ENCODE data around the gene AOPEP. TPM values are rescaled to one million over a fixed set of nuclear protein-coding genes. Genes with fewer than 3 reads are reported as not detected.

The AOPEP gene
- polyA plus RNA-seq, 1 donor from 2014 or later: 10.0 TPM

DNA sequence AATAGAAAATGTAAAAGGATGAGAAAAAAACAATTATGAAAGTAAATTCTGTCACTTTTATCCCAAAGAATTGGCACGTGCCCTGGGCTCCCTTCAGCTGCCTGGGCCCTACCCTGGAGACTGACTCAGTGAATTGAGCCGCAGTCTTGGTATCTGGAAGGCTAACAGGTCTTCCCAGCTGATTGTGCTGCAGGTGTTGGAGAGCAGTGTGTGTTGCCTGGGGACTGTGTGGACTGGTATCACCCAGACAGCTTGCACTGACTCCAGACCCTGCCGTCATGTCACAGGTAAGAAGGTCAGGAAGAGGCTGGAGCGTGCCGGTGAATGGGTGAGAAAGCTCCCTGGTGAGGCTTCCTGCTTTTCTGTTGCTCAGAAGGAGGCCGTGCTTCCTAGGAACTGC is 83.3 kb downstream of the AOPEP start:
- Histone ChIP-seq H3K79me2 (replicated peaks; ENCODE audit: insufficient read depth, low read length) (no peaks in the 10 kb centered on the region), H2AFZ (ENCODE audit: low read depth, low read length) (no peak overlapping the region), H3K36me3 (ENCODE audit: insufficient read depth, low read length) (peaks cover 5% of the 10 kb centered on the region), H3K27me3 (ENCODE audit: insufficient read depth, low read depth, low read length) (no peaks in the 10 kb centered on the region), H3K4me2 (ENCODE audit: low read length) (no peak overlapping the region), H3K9me3 (ENCODE audit: low read length) (no peaks in the 10 kb centered on the region), H3K9me2 (ENCODE audit: insufficient read depth, low read length) (no peaks in the 10 kb centered on the region), H4K20me1 (ENCODE audit: insufficient read depth) (no peaks in the 10 kb centered on the region), H3F3A (ENCODE audit: insufficient read depth, low read length, poor library complexity, severe bottlenecking) (no peaks in the 10 kb centered on the region), H3K27ac (ENCODE audit: low read length) (no peak overlapping the region), H3K9ac (ENCODE audit: low read length) (no peak overlapping the region), H3K4me3 (ENCODE audit: low read length) (no peak overlapping the region)
- TF ChIP-seq TAF1 (IDR thresholded peaks at IDR 0.05; ENCODE audit: low read depth) (no peak), MXI1 (conservative IDR thresholded peaks at IDR 0.05; ENCODE audit: poor library complexity, severe bottlenecking) (no peak), RAD21 (conservative IDR thresholded peaks at IDR 0.05) (no peak), SMC3 (conservative IDR thresholded peaks at IDR 0.05; ENCODE audit: poor library complexity) (no peak)

DNA sequence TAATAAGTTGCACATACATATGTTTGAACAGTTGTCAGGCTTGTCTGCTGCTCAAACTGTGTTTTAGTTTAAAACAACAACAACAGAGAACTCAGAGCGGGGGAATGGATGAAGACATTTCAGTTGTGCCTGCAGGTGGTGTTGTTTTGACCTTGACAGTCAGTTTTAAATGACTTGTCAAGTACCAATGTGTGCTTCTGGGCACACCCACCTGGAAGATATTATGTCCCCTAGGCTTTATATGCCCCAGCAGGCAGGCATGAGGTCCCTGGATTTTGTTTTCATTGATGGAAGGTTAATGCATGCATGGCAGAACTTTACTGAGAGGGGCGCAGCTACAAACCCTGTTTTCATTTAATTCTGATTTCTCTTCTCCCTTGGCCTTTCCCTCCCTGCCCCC is 84.6 kb downstream of the AOPEP start:
- Histone ChIP-seq H2AFZ (ENCODE audit: low read depth, low read length) (no peak overlapping the region), H3K27ac (ENCODE audit: low read length) (no peak overlapping the region), H3K4me2 (ENCODE audit: low read length) (no peak overlapping the region), H3K79me2 (replicated peaks; ENCODE audit: insufficient read depth, low read length) (no peaks in the 10 kb centered on the region), H3K9ac (ENCODE audit: low read length) (no peak overlapping the region), H4K20me1 (ENCODE audit: insufficient read depth) (no peaks in the 10 kb centered on the region), H3K36me3 (ENCODE audit: insufficient read depth, low read length) (peaks cover 5% of the 10 kb centered on the region), H3K27me3 (ENCODE audit: insufficient read depth, low read depth, low read length) (no peaks in the 10 kb centered on the region), H3K4me3 (ENCODE audit: low read length) (no peak overlapping the region), H3F3A (ENCODE audit: insufficient read depth, low read length, poor library complexity, severe bottlenecking) (no peaks in the 10 kb centered on the region), H3K9me2 (ENCODE audit: insufficient read depth, low read length) (no peaks in the 10 kb centered on the region), H3K9me3 (ENCODE audit: low read length) (no peaks in the 10 kb centered on the region)
- TF ChIP-seq EZH2 (IDR thresholded peaks at IDR 0.05; ENCODE audit: borderline replicate concordance, insufficient read depth, low read length, poor library complexity, severe bottlenecking): no peak
- TF ChIP-seq MXI1 (conservative IDR thresholded peaks at IDR 0.05; ENCODE audit: poor library complexity, severe bottlenecking): no peak
- TF ChIP-seq, protein P1, sequence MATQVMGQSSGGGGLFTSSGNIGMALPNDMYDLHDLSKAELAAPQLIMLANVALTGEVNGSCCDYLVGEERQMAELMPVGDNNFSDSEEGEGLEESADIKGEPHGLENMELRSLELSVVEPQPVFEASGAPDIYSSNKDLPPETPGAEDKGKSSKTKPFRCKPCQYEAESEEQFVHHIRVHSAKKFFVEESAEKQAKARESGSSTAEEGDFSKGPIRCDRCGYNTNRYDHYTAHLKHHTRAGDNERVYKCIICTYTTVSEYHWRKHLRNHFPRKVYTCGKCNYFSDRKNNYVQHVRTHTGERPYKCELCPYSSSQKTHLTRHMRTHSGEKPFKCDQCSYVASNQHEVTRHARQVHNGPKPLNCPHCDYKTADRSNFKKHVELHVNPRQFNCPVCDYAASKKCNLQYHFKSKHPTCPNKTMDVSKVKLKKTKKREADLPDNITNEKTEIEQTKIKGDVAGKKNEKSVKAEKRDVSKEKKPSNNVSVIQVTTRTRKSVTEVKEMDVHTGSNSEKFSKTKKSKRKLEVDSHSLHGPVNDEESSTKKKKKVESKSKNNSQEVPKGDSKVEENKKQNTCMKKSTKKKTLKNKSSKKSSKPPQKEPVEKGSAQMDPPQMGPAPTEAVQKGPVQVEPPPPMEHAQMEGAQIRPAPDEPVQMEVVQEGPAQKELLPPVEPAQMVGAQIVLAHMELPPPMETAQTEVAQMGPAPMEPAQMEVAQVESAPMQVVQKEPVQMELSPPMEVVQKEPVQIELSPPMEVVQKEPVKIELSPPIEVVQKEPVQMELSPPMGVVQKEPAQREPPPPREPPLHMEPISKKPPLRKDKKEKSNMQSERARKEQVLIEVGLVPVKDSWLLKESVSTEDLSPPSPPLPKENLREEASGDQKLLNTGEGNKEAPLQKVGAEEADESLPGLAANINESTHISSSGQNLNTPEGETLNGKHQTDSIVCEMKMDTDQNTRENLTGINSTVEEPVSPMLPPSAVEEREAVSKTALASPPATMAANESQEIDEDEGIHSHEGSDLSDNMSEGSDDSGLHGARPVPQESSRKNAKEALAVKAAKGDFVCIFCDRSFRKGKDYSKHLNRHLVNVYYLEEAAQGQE (IDR thresholded peaks at IDR 0.05; ENCODE audit: borderline replicate concordance): no peak
- TF ChIP-seq, protein P2, sequence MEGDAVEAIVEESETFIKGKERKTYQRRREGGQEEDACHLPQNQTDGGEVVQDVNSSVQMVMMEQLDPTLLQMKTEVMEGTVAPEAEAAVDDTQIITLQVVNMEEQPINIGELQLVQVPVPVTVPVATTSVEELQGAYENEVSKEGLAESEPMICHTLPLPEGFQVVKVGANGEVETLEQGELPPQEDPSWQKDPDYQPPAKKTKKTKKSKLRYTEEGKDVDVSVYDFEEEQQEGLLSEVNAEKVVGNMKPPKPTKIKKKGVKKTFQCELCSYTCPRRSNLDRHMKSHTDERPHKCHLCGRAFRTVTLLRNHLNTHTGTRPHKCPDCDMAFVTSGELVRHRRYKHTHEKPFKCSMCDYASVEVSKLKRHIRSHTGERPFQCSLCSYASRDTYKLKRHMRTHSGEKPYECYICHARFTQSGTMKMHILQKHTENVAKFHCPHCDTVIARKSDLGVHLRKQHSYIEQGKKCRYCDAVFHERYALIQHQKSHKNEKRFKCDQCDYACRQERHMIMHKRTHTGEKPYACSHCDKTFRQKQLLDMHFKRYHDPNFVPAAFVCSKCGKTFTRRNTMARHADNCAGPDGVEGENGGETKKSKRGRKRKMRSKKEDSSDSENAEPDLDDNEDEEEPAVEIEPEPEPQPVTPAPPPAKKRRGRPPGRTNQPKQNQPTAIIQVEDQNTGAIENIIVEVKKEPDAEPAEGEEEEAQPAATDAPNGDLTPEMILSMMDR (IDR thresholded peaks at IDR 0.05; ENCODE audit: poor library complexity, severe bottlenecking): no peak
- no peak for TF ChIP-seq SMC3 (conservative IDR thresholded peaks at IDR 0.05; ENCODE audit: poor library complexity)
- TF ChIP-seq EP300 (conservative IDR thresholded peaks at IDR 0.05; ENCODE audit: poor library complexity, severe bottlenecking): no peak
- TF ChIP-seq TAF1 (IDR thresholded peaks at IDR 0.05; ENCODE audit: low read depth): no peak
- no peak for TF ChIP-seq POLR2AphosphoS5 (IDR thresholded peaks at IDR 0.05)
- no peak for TF ChIP-seq RAD21 (conservative IDR thresholded peaks at IDR 0.05)
